ENCODE results near the gene PLA2G3. TPM values are rescaled to one million over a fixed set of nuclear protein-coding genes. Genes with fewer than 3 reads are reported as not detected.

The PLA2G3 gene
- total RNA-seq, 2 experiments from 2014 or later = not detected

GRCh38 chr22:31138126-31138525, 2.2 kb downstream of the PLA2G3 start:
- Histone ChIP-seq H3K4me3 (ENCODE audit: low read length) (no peak overlapping the region), H3K4me1 (ENCODE audit: insufficient read depth, low read length) (no peaks in the 10 kb centered on the region), H3K27ac (ENCODE audit: low read depth in 1 of 2, low read length in 2 of 2) (no peak overlapping the region), H3K9me3 (ENCODE audit: control insufficient read depth in 1 of 2, insufficient read depth in 1 of 2, low read length in 2 of 2) (no peaks in the 10 kb centered on the region), H3K36me3 (ENCODE audit: insufficient read depth, low read length) (no peaks in the 10 kb centered on the region), H3K27me3 (ENCODE audit: control insufficient read depth in 1 of 2, insufficient read depth in 2 of 2, low read length in 2 of 2) (no peaks in the 10 kb centered on the region)
- no peaks in the 10 kb centered on the region for H3K9me3 Mint-ChIP-seq
- ATAC-seq (ENCODE audit: poor library complexity) (no peak), DNase-seq (no peak)
- intact Hi-C loops (cut with DNase I, micrococcal nuclease) = no loop called here
- H3K4me3 Mint-ChIP-seq = no peak overlapping the region
- no peaks in the 10 kb centered on the region for H3K27me3 Mint-ChIP-seq
- H3K27ac Mint-ChIP-seq = no peak overlapping the region
- H3K36me3 Mint-ChIP-seq (ENCODE audit: low read depth) = no peaks in the 10 kb centered on the region
- TF ChIP-seq CTCF (IDR thresholded peaks at IDR 0.05) = no peak
- POLR2A ChIA-PET = no interaction called here
- no peaks in the 10 kb centered on the region for H3K4me1 Mint-ChIP-seq (ENCODE audit: low read depth)
- CTCF ChIA-PET = no interaction called here

GRCh38 chr22:31137721-31138120, 2.6 kb downstream of the PLA2G3 start:
- POLR2A ChIA-PET = no interaction called here
- ATAC-seq (ENCODE audit: poor library complexity) = no peak
- intact Hi-C loops (cut with DNase I, micrococcal nuclease) = no loop called here

GRCh38 chr22:31136711-31137110, 3.6 kb downstream of the PLA2G3 start:
- TF ChIP-seq CTCF (IDR thresholded peaks at IDR 0.05) = no peak
- ChIA-PET POLR2A (no interaction called here), CTCF (no interaction called here)
- intact Hi-C loops (cut with DNase I, micrococcal nuclease) = no loop called here
- Mint-ChIP-seq H3K27me3 (no peaks in the 10 kb centered on the region), H3K36me3 (ENCODE audit: low read depth) (no peaks in the 10 kb centered on the region), H3K9me3 (no peaks in the 10 kb centered on the region), H3K4me3 (no peak overlapping the region), H3K4me1 (ENCODE audit: low read depth) (no peaks in the 10 kb centered on the region), H3K27ac (no peak overlapping the region)
- no peak for ATAC-seq (ENCODE audit: poor library complexity)
- Histone ChIP-seq H3K36me3 (ENCODE audit: insufficient read depth, low read length) (no peaks in the 10 kb centered on the region), H3K27ac (ENCODE audit: low read depth in 1 of 2, low read length in 2 of 2) (no peak overlapping the region), H3K4me1 (ENCODE audit: insufficient read depth, low read length) (no peaks in the 10 kb centered on the region), H3K4me3 (ENCODE audit: low read length) (no peak overlapping the region), H3K9me3 (ENCODE audit: control insufficient read depth in 1 of 2, insufficient read depth in 1 of 2, low read length in 2 of 2) (no peaks in the 10 kb centered on the region), H3K27me3 (ENCODE audit: control insufficient read depth in 1 of 2, insufficient read depth in 2 of 2, low read length in 2 of 2) (no peaks in the 10 kb centered on the region)
- DNase-seq = no peak

More at GRCh38 chr22:31137721-31138120, 2.6 kb downstream of the PLA2G3 start:
- Histone ChIP-seq H3K4me3 (ENCODE audit: low read length) (no peak overlapping the region), H3K36me3 (ENCODE audit: insufficient read depth, low read length) (no peaks in the 10 kb centered on the region), H3K4me1 (ENCODE audit: insufficient read depth, low read length) (no peaks in the 10 kb centered on the region), H3K27me3 (ENCODE audit: control insufficient read depth in 1 of 2, insufficient read depth in 2 of 2, low read length in 2 of 2) (no peaks in the 10 kb centered on the region), H3K9me3 (ENCODE audit: control insufficient read depth in 1 of 2, insufficient read depth in 1 of 2, low read length in 2 of 2) (no peaks in the 10 kb centered on the region), H3K27ac (ENCODE audit: low read depth in 1 of 2, low read length in 2 of 2) (no peak overlapping the region)
- Mint-ChIP-seq H3K27ac (no peak overlapping the region), H3K36me3 (ENCODE audit: low read depth) (no peaks in the 10 kb centered on the region), H3K4me1 (ENCODE audit: low read depth) (no peaks in the 10 kb centered on the region), H3K9me3 (no peaks in the 10 kb centered on the region), H3K4me3 (no peak overlapping the region), H3K27me3 (no peaks in the 10 kb centered on the region)
- CTCF ChIA-PET = no interaction called here
- no peak for DNase-seq
- no peak for TF ChIP-seq CTCF (IDR thresholded peaks at IDR 0.05)
